Fibroblast of skin of left quadriceps (primary cell): Measurements from ENCODE around the gene KCNK3.

Source experiments
- DNase-seq, 2 experiments: peaks; one replicate each; pipeline ENCODE4 v3.0.0-alpha.2; 2013; ENCODE audit warnings: low read depth in 2 of 2

KCNK3 gene

GRCh38 chr2:26691161-26691560 lies 1.4 kb upstream of the KCNK3 start:
- no peak for DNase-seq

- DNase-seq, result no peak
These were observed 642 bp upstream of the KCNK3 start for GRCh38 chr2:26691881-26692278.

DNA sequence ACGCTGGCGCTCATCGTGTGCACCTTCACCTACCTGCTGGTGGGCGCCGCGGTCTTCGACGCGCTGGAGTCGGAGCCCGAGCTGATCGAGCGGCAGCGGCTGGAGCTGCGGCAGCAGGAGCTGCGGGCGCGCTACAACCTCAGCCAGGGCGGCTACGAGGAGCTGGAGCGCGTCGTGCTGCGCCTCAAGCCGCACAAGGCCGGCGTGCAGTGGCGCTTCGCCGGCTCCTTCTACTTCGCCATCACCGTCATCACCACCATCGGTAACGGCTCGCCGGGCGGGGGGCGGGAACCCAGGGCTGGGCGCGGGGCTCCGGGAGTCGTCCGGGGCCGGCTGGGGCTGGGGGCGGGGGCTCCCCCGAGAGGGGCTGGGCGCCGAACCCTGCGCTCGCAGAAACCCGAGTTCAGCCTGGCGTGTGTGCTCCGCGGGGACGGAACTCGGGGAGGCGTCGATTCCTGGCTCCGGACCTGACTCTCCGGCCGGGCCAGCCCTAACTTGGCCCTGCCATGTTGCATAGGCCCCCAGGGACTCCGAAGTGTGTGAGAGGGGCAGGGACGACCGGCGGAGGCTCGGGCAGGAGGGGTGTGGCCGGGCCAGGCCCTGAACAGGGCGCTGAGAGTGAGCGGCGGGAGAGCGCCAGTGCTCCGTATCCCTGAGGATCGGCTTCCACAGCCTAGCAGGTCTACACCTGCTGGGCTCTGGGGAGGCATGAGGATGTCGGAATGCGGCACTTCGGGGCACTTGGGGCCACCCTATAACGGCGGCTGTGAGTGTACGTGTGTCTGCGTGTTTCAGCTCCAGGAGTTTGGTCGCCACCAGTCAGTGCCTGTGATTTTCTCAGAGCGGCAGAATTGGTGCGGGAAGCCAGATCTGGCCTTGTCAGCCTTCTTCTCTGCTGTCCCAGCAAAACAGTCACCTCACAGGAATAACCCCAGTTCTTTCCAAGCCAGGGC lies 651 bp downstream of the KCNK3 start:
- no peak for DNase-seq

GRCh38 chr2:26694001-26694400 lies 1.5 kb downstream of the KCNK3 start:
- DNase-seq, result no peak

GRCh38 chr2:26696351-26696816 lies 3.9 kb downstream of the KCNK3 start:
- DNase-seq, result no peak

DNA sequence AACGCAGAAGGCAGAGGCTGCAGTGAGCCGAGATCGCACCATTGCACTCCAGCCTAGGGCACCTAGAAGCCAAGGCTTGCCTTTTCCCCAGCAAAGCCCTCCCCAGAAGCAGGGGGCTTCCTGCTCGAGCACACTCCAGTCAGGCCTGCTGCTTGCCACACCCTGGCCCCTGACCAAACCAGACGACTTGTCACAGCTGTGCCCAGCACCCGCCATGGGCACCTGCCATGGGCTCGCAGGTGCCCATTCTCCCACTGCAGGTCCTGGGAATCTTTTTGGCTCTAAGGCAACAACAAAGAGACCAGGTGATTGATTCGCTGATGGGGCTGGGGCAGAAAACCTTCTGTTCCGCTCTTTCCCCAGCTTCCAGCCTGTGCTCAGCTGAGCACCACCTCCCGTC lies 4.9 kb downstream of the KCNK3 start:
- DNase-seq, result no peak

DNA sequence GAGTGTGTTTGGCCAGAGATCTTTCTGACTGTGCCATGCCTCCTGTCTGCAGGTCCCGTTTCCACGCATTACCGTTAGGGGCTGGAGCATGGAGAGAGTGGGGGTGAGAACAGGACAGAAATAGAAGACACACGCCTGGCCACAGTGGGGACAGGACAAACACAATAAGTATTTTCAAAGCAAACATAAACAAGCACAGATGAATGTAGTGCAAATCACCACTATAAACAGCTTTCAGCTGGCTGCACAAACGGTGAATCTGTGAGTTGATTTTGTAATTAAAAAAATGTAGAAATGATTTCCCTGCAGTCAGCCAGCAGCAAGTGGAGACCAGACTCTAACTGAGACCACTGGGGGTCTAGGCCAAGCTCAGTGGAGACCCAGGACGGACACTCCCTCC lies 6.8 kb downstream of the KCNK3 start:
- DNase-seq, result no peak

DNA sequence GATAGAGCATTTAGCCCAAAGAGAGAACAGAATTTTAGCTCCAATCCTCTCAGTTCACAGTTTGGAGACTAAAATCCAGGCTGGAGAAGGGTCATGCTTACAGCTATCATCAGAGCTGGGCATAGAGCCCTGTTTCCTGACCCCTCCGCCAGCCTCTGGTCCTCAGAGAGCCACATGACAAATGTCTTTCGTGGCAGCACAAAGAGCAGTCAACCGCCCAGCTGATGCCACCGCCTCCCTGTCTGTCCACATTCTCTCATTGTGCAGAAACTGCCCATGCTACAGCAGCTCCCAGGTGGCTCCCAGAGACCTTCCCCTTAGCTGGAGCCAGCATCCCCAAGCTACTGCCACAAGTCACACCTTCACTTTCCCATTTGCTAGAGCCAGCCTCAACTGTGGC lies 7.6 kb downstream of the KCNK3 start:
- no peak for DNase-seq

DNA sequence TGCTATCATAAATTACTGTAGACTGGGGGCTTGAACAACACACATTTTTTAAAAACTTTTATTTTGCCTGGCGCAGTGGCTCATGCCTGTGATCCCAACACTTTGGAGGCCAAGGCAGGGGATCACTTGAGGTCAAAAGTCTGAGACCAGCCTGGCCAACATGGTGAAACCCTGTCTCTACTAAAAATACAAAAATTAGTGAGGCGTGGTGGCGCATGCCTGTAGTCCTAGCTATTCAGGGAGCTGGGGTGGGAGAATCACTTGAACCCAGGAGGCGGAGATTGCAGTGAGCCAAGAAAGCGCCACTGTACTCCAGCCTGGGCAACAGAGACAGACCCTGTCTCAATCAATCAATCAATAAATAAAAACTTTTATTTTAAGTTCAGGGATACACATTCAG lies 9.1 kb downstream of the KCNK3 start:
- no peak for DNase-seq

- no peak for DNase-seq
These were observed 9.5 kb downstream of the KCNK3 start for GRCh38 chr2:26702025-26702424.

- no peak for DNase-seq
These were observed 12.0 kb downstream of the KCNK3 start for GRCh38 chr2:26704441-26704977.

GRCh38 chr2:26705126-26705525 lies 12.6 kb downstream of the KCNK3 start:
- DNase-seq, result no peak

DNA sequence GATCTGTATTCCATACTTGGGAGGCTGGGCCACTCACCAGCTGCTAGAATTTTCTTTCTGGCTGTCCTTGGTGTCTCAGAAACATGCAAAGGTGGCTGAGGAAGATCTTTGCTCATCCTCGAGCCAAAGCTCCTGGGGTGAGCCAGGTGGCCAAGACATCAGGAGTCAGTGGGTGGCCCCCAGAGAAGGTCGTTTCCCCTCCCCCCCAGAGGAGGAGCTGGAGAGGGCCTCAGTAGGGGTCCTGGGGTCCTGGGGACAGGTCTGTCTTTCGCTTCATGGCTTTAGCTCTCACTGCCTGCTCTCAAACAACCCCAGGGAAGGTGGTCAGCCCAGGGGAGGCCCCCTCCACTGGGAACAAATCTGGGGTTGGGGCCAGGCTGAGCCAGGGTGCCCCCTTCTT lies 13.6 kb downstream of the KCNK3 start:
- no peak for DNase-seq

DNA sequence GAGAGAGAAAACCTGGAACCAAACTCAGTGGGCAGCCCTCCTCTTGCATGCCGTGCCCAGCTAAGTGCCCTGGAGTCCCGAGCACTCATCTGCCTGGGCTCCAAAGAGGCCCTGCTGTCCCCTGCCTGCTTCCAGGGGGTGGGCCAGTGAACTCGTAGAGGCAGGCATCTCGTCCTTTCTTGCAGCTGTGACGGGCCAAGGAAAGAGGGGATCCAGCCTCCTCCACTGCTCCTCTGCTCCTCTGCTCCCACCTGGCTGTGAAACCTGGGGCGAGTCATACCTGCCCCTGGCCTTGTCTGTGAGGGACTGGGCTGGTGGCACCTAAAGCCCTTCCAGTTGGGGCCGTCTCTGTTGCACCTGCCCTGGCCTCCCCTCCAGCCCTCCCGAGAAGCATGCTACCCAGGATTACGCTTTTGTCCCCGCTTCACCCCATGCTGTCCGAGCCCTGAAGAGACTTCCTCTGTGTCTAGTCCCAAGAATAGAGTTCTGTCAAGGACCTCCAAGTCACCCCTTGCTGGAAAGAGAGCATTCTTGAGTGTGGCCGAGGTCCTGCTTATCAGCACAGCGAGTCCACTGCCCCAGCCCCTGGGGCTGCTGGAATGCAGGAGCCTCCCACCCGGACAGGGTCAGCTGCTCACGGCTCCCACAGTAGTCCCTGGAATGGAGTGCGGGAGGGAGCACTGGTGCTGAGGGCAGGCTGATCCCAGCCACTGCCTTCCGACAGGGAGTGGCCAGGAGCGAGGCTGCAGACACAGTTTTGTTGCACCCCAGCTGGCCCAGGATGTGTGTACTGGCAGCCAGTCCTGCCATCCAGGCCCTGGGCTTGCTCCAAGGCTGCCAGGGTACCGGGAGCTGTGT lies 14.3 kb downstream of the KCNK3 start:
- DNase-seq, result no peak

GRCh38 chr2:26707747-26708146 lies 15.2 kb downstream of the KCNK3 start:
- DNase-seq, result no peak

GRCh38 chr2:26708457-26708856 lies 15.9 kb downstream of the KCNK3 start:
- no peak for DNase-seq

DNA sequence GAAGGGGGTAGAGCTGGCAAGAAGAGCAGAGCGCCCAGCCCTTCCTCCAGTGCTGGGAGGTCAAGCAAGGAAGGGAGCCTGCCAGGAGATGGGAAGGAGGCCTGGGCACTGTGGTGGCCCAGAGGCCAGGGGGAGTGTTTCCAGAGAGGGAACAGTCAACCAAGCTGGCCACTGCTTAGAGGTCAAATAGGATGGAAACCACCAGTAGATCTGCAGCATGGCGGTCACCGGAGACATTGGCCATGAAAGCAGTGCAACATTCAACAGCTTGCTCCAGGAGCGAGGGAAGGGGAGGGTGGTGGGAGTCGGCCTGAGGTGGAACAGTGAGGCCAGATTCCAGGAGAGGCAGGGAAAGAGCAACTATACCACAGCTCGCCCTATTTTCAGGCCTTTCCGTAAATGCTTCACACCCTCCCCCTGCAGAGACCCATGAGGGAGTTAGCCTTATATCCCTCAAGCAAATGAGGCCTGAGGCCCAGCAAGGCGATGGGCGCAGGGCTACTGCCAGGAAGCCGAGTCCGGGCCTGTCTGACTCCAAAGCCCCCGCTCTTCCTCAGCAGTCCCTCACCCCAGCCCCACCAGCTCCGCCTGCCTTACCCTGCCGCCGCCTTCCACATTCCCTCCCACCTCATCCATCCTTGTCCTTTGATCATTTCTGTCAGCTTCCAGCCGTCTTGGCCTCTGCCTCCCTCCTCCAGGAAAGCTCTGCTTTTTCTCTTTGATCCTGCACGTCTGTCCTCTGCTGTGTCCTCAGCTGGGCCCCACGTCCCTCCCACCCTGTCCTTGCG lies 17.0 kb downstream of the KCNK3 start:
- no peak for DNase-seq

- DNase-seq, result no peak
These were observed 17.6 kb downstream of the KCNK3 start for GRCh38 chr2:26710145-26710544.

DNA sequence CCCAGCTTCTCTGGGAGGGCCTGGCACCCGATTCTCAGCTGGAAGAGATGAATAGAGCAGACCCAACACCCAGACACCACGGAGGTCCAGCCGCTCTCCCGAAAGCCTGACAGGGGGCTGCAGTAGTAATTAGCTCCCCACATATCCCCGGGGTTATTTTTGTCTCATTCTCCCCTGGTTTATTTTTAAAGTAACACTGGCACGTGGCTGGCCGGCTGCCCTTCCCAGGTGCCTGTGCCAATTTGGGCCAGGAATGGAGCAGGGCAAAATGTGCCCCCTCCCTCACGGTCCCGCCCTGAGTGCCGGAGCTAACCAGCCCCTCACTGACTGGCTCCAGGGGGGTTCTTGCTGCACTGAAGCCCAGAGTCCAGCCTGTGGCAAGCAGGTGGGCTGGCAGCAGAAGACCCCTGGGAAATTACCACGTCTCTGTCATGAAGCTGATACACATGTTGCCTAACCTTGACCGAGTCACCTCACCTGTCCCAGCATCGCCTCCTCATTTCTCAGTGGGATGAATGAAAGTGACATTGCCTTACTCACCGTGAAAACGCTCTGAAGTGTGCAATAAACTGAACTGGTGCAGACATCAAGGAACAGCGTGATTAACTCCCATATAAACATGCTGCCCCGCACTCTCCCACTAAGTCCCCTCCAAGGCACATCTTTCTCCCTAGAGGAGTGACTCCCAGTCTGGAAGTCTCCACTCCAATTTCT lies 18.4 kb downstream of the KCNK3 start:
- DNase-seq, result no peak

- no peak for DNase-seq
These were observed 19.1 kb downstream of the KCNK3 start for GRCh38 chr2:26711457-26712161.
